GM23338 (cell line): ENCODE measurements around the gene TNFAIP1. TPM values are rescaled to one million over a fixed set of nuclear protein-coding genes. Genes with fewer than 3 reads are reported as not detected.

Experiments
- ATAC-seq: fragments of 200-7000 bp; cut with Tn5 transposase; 3 replicates; pipeline ENCODE4 v1.9.1; 2020
- DNase-seq: peaks from one replicate; pipeline ENCODE4 v3.0.0-alpha.2; 2015; ENCODE audit warnings: low spot score
- H2AFZ ChIP-seq: fragments of 200-600 bp; sonication (generic); 2 replicates; pipeline ENCODE4 v1.8.0; 2016; ENCODE audit warnings: antibody characterized with exemption, mild to moderate bottlenecking, moderate library complexity
- H3F3A ChIP-seq: fragments of 200-600 bp; sonication (generic); replicated peaks from 2 replicates; pipeline ENCODE4 v1.8.0; 2017; ENCODE audit warnings: antibody characterized with exemption, mixed run types, low read depth
- H3K27ac ChIP-seq: fragments of 200-600 bp; sonication (generic); 2 replicates; pipeline ENCODE4 v1.6.1; 2016; ENCODE audit warnings: low read depth
- H3K27me3 ChIP-seq: fragments of 200-600 bp; sonication (generic); 2 replicates; pipeline ENCODE4 v1.8.0; 2016; ENCODE audit warnings: mild to moderate bottlenecking, mixed run types, moderate library complexity; ENCODE audit not compliant: insufficient read depth
- H3K36me3 ChIP-seq: fragments of 200-600 bp; sonication (generic); 2 replicates; pipeline ENCODE4 v1.8.0; 2016; ENCODE audit warnings: mild to moderate bottlenecking; ENCODE audit not compliant: insufficient read depth
- H3K4me1 ChIP-seq: fragments of 200-600 bp; sonication (generic); 2 replicates; pipeline ENCODE4 v1.8.0; 2016; ENCODE audit warnings: mild to moderate bottlenecking, moderate library complexity; ENCODE audit not compliant: insufficient read depth
- H3K4me2 ChIP-seq: fragments of 200-600 bp; sonication (generic); 2 replicates; pipeline ENCODE4 v1.7.1; 2017; ENCODE audit warnings: mixed run types
- H3K4me3 ChIP-seq: fragments of 200-600 bp; sonication (generic); 2 replicates; pipeline ENCODE4 v1.6.1; 2016; ENCODE audit warnings: mixed run types
- H3K79me2 ChIP-seq: fragments of 200-600 bp; sonication (generic); replicated peaks from 2 replicates; pipeline ENCODE4 v1.8.0; 2017; ENCODE audit warnings: mild to moderate bottlenecking; ENCODE audit not compliant: insufficient read depth
- H3K9me2 ChIP-seq: fragments of 200-600 bp; sonication (generic); 2 replicates; pipeline ENCODE4 v1.8.0; 2017; ENCODE audit not compliant: insufficient read depth
- H4K20me1 ChIP-seq: fragments of 200-600 bp; sonication (generic); replicated peaks from 2 replicates; pipeline ENCODE4 v1.8.0; 2017; ENCODE audit warnings: mild to moderate bottlenecking; ENCODE audit not compliant: insufficient read depth
- H3K27ac Mint-ChIP-seq: 2 replicates; pipeline ENCODE4 v1.8.0; 2020; ENCODE audit warnings: inconsistent platforms, mild to moderate bottlenecking, moderate library complexity, mixed read lengths
- H3K27me3 Mint-ChIP-seq: 3 replicates; pipeline ENCODE4 v1.8.0; 2022; ENCODE audit warnings: low read depth, mild to moderate bottlenecking, moderate library complexity, mixed read lengths, inconsistent platforms; ENCODE audit not compliant: insufficient read depth, poor library complexity
- H3K36me3 Mint-ChIP-seq: 3 replicates; pipeline ENCODE4 v1.8.0; 2021; ENCODE audit warnings: low read depth, mild to moderate bottlenecking, inconsistent platforms, moderate library complexity, mixed read lengths
- H3K4me1 Mint-ChIP-seq: 3 replicates; pipeline ENCODE4 v1.8.0; 2020; ENCODE audit warnings: mild to moderate bottlenecking, inconsistent platforms, mixed read lengths
- H3K4me3 Mint-ChIP-seq: 3 replicates; pipeline ENCODE4 v1.8.0; 2021; ENCODE audit warnings: moderate library complexity, mild to moderate bottlenecking, inconsistent platforms, mixed read lengths
- H3K9me3 Mint-ChIP-seq: 3 replicates; pipeline ENCODE4 v1.8.0; 2020; ENCODE audit warnings: moderate library complexity, mild to moderate bottlenecking, inconsistent platforms, mixed read lengths
- EZH2 ChIP-seq: fragments of 200-600 bp; sonication (generic); IDR thresholded peaks from one replicate; pipeline ENCODE4 v1.8.0; 2017; ENCODE audit warnings: antibody characterized with exemption, mild to moderate bottlenecking, low read depth; ENCODE audit not compliant: unreplicated experiment
- EZH2phosphoT487 ChIP-seq: fragments of 200-600 bp; sonication (generic); IDR thresholded peaks from one replicate; pipeline ENCODE4 v1.8.1; 2018; ENCODE audit warnings: antibody characterized with exemption; ENCODE audit not compliant: unreplicated experiment
- JUNB ChIP-seq: IDR thresholded peaks from one replicate; pipeline ENCODE4 v1.6.1; 2016; ENCODE audit warnings: antibody characterized with exemption; ENCODE audit not compliant: unreplicated experiment
- NANOG ChIP-seq: IDR thresholded peaks from 2 replicates; pipeline ENCODE4 v1.6.1; 2016; ENCODE audit warnings: antibody characterized with exemption, borderline replicate concordance
- POLR2AphosphoS5 ChIP-seq: IDR thresholded peaks from 2 replicates; pipeline ENCODE4 v1.6.1; 2016; ENCODE audit warnings: antibody characterized with exemption, low read depth
- STAT1 ChIP-seq: IDR thresholded peaks from one replicate; pipeline ENCODE4 v1.6.1; 2016; ENCODE audit warnings: antibody characterized with exemption; ENCODE audit not compliant: unreplicated experiment
- ZNF114 ChIP-seq: fragments of 250-450 bp; sonication (Bioruptor Pico); IDR thresholded peaks from 2 replicates; pipeline ENCODE4 v1.5.0; 2020; ENCODE audit warnings: mild to moderate bottlenecking, moderate library complexity
- ZNF331 ChIP-seq: fragments of 250-450 bp; sonication (Bioruptor Pico); IDR thresholded peaks from 2 replicates; pipeline ENCODE4 v1.5.0; 2020; ENCODE audit warnings: low read depth, mild to moderate bottlenecking, moderate library complexity
- ZNF462 ChIP-seq: fragments of 250-450 bp; sonication (Bioruptor Pico); IDR thresholded peaks from 2 replicates; pipeline ENCODE4 v1.5.0; 2020; ENCODE audit warnings: mild to moderate bottlenecking, moderate library complexity
- polyA plus RNA-seq: library from polyadenylated mRNA; unstranded; fragments of >200 nt; fragmentation: Nextera tagmentation; extraction: Ambion mirVana; gene quantifications from 2 replicates; pipeline ENCODE4 v1.2.1, GENCODE V29; 2016
- total RNA-seq: library from RNA; depleted of rRNA; stranded (reverse); fragments of >200 nt; shearing (Covaris generic); gene quantifications from 2 replicates; pipeline ENCODE4 v1.2.3, GENCODE V29; 2014
- TF ChIP-seq, protein P1 (sequence below), 2 experiments: fragments of 200-600 bp in 1 of 2; sonication (generic) in 1 of 2; conservative IDR thresholded peaks; 2 replicates each; pipeline versions ENCODE4 v1.5.1 to v1.6.1; 2016 to 2017; ENCODE audit warnings: antibody characterized with exemption in 2 of 2, low read depth in 2 of 2, mild to moderate bottlenecking in 2 of 2, moderate library complexity in 1 of 2
- TF ChIP-seq, protein P2 (sequence below): IDR thresholded peaks from one replicate; pipeline ENCODE4 v1.6.1; 2018; ENCODE audit warnings: antibody characterized with exemption; ENCODE audit not compliant: unreplicated experiment
- TF ChIP-seq, protein P3 (sequence below): IDR thresholded peaks from 2 replicates; pipeline ENCODE4 v1.6.1; 2016; ENCODE audit warnings: antibody characterized with exemption

Gene TNFAIP1
- total and polyA plus RNA-seq, 2 experiments from 2014 or later = 6.3 to 13.1 TPM

GRCh38 chr17:28386391-28386790 lies 50.8 kb downstream of the TNFAIP1 start:
- Histone ChIP-seq H4K20me1 (no peaks in the 10 kb centered on the region), H3K79me2 (no peaks in the 10 kb centered on the region), H3K4me2 (no peak overlapping the region), H3K4me3 (no peak overlapping the region), H3K27ac (no peak overlapping the region), H3K36me3 (no peaks in the 10 kb centered on the region), H3F3A (0 out of 2 replicates have a peak, but pooled peaks cover 4% of the 10 kb centered on the region), H2AFZ (no peak overlapping the region), H3K27me3 (peaks cover 52% of the 10 kb centered on the region), H3K4me1 (peaks cover 5% of the 10 kb centered on the region; the same call in 1 of the 2 replicates), H3K9me2 (no peaks in the 10 kb centered on the region)
- TF ChIP-seq EZH2phosphoT487 (no peak), EZH2 (no peak), POLR2AphosphoS5 (no peak), ZNF331 (CRISPR knock-in tag) (no peak), ZNF114 (no peak), JUNB (no peak), STAT1 (no peak), ZNF462 (no peak), NANOG (no peak)
- TF ChIP-seq, protein P1, sequence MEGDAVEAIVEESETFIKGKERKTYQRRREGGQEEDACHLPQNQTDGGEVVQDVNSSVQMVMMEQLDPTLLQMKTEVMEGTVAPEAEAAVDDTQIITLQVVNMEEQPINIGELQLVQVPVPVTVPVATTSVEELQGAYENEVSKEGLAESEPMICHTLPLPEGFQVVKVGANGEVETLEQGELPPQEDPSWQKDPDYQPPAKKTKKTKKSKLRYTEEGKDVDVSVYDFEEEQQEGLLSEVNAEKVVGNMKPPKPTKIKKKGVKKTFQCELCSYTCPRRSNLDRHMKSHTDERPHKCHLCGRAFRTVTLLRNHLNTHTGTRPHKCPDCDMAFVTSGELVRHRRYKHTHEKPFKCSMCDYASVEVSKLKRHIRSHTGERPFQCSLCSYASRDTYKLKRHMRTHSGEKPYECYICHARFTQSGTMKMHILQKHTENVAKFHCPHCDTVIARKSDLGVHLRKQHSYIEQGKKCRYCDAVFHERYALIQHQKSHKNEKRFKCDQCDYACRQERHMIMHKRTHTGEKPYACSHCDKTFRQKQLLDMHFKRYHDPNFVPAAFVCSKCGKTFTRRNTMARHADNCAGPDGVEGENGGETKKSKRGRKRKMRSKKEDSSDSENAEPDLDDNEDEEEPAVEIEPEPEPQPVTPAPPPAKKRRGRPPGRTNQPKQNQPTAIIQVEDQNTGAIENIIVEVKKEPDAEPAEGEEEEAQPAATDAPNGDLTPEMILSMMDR (conservative IDR thresholded peaks at IDR 0.05; ENCODE audit: low read depth in 2 of 2) = no peak
- TF ChIP-seq, protein P2, sequence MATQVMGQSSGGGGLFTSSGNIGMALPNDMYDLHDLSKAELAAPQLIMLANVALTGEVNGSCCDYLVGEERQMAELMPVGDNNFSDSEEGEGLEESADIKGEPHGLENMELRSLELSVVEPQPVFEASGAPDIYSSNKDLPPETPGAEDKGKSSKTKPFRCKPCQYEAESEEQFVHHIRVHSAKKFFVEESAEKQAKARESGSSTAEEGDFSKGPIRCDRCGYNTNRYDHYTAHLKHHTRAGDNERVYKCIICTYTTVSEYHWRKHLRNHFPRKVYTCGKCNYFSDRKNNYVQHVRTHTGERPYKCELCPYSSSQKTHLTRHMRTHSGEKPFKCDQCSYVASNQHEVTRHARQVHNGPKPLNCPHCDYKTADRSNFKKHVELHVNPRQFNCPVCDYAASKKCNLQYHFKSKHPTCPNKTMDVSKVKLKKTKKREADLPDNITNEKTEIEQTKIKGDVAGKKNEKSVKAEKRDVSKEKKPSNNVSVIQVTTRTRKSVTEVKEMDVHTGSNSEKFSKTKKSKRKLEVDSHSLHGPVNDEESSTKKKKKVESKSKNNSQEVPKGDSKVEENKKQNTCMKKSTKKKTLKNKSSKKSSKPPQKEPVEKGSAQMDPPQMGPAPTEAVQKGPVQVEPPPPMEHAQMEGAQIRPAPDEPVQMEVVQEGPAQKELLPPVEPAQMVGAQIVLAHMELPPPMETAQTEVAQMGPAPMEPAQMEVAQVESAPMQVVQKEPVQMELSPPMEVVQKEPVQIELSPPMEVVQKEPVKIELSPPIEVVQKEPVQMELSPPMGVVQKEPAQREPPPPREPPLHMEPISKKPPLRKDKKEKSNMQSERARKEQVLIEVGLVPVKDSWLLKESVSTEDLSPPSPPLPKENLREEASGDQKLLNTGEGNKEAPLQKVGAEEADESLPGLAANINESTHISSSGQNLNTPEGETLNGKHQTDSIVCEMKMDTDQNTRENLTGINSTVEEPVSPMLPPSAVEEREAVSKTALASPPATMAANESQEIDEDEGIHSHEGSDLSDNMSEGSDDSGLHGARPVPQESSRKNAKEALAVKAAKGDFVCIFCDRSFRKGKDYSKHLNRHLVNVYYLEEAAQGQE = no peak
- TF ChIP-seq, protein P3, sequence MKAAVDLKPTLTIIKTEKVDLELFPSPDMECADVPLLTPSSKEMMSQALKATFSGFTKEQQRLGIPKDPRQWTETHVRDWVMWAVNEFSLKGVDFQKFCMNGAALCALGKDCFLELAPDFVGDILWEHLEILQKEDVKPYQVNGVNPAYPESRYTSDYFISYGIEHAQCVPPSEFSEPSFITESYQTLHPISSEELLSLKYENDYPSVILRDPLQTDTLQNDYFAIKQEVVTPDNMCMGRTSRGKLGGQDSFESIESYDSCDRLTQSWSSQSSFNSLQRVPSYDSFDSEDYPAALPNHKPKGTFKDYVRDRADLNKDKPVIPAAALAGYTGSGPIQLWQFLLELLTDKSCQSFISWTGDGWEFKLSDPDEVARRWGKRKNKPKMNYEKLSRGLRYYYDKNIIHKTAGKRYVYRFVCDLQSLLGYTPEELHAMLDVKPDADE = no peak
- Mint-ChIP-seq H3K27ac (no peak overlapping the region), H3K9me3 (no peaks in the 10 kb centered on the region; the same call in 2 of the 3 replicates), H3K4me3 (no peak overlapping the region), H3K27me3 (peaks cover 48% of the 10 kb centered on the region), H3K4me1 (peaks cover 10% of the 10 kb centered on the region), H3K36me3 (peaks cover 12% of the 10 kb centered on the region)
- no peak for DNase-seq
- no peak for ATAC-seq
